KOPT-K1 (cell line): ENCODE measurements around the gene SFT2D3.

ENCODE experiments used
- H3K27ac ChIP-seq: fragments of 200-600 bp; sonication (generic); 2 replicates; pipeline ENCODE4 v1.5.1; 2016; ENCODE audit warnings: antibody characterized with exemption, mild to moderate bottlenecking, low read depth, low read length; ENCODE audit not compliant: poor library complexity, severe bottlenecking
- H3K36me3 ChIP-seq: fragments of 200-600 bp; sonication (generic); 2 replicates; pipeline ENCODE4 v1.5.1; 2017; ENCODE audit warnings: antibody characterized with exemption, mild to moderate bottlenecking, low read length, moderate library complexity; ENCODE audit not compliant: insufficient read depth
- H3K9me3 ChIP-seq: fragments of 200-600 bp; sonication (generic); 2 replicates; pipeline ENCODE4 v1.5.1; 2017; ENCODE audit warnings: antibody characterized with exemption, low read length, mild to moderate bottlenecking; ENCODE audit not compliant: insufficient read depth, poor library complexity, severe bottlenecking

Gene SFT2D3

GRCh38 chr2:127705391-127706065, 4.2 kb downstream of the SFT2D3 start:
- Histone ChIP-seq H3K9me3 (no peaks in the 10 kb centered on the region), H3K36me3 (peaks cover 70% of the 10 kb centered on the region), H3K27ac (no peak overlapping the region)

GRCh38 chr2:127706215-127706990, 5.1 kb downstream of the SFT2D3 start:
- Histone ChIP-seq H3K27ac (no peak overlapping the region), H3K9me3 (no peaks in the 10 kb centered on the region), H3K36me3 (peaks cover 79% of the 10 kb centered on the region)

GRCh38 chr2:127707890-127708648, 6.8 kb downstream of the SFT2D3 start:
- H3K9me3 ChIP-seq = no peaks in the 10 kb centered on the region
- peaks cover 90% of the 10 kb centered on the region for H3K36me3 ChIP-seq
- no peak overlapping the region for H3K27ac ChIP-seq

GRCh38 chr2:127709336-127709735, 8.0 kb downstream of the SFT2D3 start:
- no peaks in the 10 kb centered on the region for H3K9me3 ChIP-seq
- no peak overlapping the region for H3K27ac ChIP-seq
- H3K36me3 ChIP-seq = peaks cover 92% of the 10 kb centered on the region

GRCh38 chr2:127712999-127713398, 11.7 kb downstream of the SFT2D3 start:
- peaks cover 90% of the 10 kb centered on the region for H3K36me3 ChIP-seq

GRCh38 chr2:127713562-127713961, 12.3 kb downstream of the SFT2D3 start:
- Histone ChIP-seq H3K9me3 (no peaks in the 10 kb centered on the region), H3K27ac (no peak overlapping the region), H3K36me3 (peaks cover 90% of the 10 kb centered on the region)

More at GRCh38 chr2:127712999-127713398, 11.7 kb downstream of the SFT2D3 start:
- Histone ChIP-seq H3K9me3 (no peaks in the 10 kb centered on the region), H3K27ac (no peak overlapping the region)

GRCh38 chr2:127715778-127716449, 14.6 kb downstream of the SFT2D3 start:
- Histone ChIP-seq H3K9me3 (no peaks in the 10 kb centered on the region), H3K27ac (no peak overlapping the region), H3K36me3 (peaks cover 91% of the 10 kb centered on the region)

GRCh38 chr2:127718271-127718670, 17.0 kb downstream of the SFT2D3 start:
- Histone ChIP-seq H3K27ac (no peak overlapping the region), H3K36me3 (peaks cover 95% of the 10 kb centered on the region), H3K9me3 (no peaks in the 10 kb centered on the region)

GRCh38 chr2:127719301-127720218, 18.3 kb downstream of the SFT2D3 start:
- no peaks in the 10 kb centered on the region for H3K9me3 ChIP-seq
- H3K36me3 ChIP-seq = peaks cover 95% of the 10 kb centered on the region
- no peak overlapping the region for H3K27ac ChIP-seq

- H3K27ac ChIP-seq = no peak overlapping the region
- H3K36me3 ChIP-seq = peaks cover 92% of the 10 kb centered on the region
- no peaks in the 10 kb centered on the region for H3K9me3 ChIP-seq
These were observed 20.1 kb downstream of the SFT2D3 start for GRCh38 chr2:127721311-127721977.

GRCh38 chr2:127721978-127722355, 20.7 kb downstream of the SFT2D3 start:
- Histone ChIP-seq H3K36me3 (peaks cover 92% of the 10 kb centered on the region), H3K27ac (no peak overlapping the region), H3K9me3 (no peaks in the 10 kb centered on the region)

- peaks cover 90% of the 10 kb centered on the region for H3K36me3 ChIP-seq
- no peak overlapping the region for H3K27ac ChIP-seq
- no peaks in the 10 kb centered on the region for H3K9me3 ChIP-seq
These were observed 21.5 kb downstream of the SFT2D3 start for GRCh38 chr2:127722807-127723206.

- Histone ChIP-seq H3K36me3 (peaks cover 56% of the 10 kb centered on the region), H3K9me3 (no peaks in the 10 kb centered on the region), H3K27ac (no peak overlapping the region)
These were observed 25.0 kb downstream of the SFT2D3 start for GRCh38 chr2:127726158-127726880.
